ENCODE results near the gene TMEM167B.

The TMEM167B gene

DNA sequence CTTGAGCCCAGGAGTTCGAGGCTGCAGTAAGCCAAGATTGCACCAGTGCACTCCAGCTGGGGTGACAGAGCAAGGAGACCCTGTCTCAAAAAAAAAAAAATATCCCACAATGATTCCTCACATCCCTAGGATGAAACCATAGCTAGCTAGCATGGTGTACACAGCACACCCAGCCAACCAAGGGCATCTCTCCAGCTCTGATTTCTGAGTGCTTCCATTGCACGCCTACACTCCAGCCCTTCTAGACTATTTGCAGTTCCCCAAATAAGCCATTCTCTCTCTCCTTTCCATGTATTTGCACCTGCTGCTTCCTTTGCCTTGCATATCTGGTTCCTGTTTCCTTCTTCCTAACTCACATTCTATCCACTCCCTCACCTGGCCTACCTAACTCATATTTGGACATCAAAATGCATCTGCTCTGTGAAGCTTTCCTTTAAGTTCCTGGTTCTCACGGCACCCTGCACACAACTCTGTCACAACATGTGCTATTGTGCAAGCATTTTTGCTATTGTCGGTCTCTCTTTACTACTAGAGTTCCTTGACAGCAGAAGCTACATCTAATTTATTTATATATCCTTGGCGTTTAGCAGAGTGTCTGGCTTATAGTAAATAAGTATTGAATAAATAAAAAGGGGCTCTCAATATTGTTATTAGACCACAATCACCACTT is 21.0 kb downstream of the TMEM167B start:
- DNase-seq (ENCODE audit: insufficient read length, low spot score) (no peak), FAIRE-seq (no peak)

DNA sequence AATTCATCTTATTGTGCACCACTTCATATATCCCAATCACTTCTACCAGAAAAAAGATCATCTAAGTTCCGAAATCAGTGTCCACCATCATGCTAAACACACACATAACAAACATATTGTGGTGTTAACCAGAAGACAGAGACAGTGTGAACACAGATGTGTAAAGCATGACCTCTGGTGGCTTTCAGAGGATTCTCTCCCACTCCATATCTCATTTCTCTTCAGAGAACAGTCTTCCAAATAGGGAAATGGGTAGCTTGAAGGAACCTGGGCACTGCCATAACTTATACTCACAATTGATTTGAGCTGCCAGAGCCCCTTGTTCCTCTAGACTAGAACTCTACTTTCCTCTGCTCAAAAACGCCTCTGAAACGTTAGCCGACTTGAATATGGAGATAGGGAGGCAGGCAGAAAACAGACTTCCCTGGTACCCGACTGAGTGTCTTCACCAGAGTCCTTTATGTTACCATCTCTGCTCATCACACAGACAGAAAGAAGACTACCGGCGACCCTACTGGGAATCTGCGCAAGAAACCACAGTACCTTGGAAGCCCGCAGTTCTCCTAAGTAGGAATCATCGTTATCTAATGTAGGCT is 21.6 kb downstream of the TMEM167B start:
- TF ChIP-seq SPI1 (IDR thresholded peaks at IDR 0.05; ENCODE audit: low read depth, low read length), result peak; percentile 40; the same call in 1 of the 2 replicates
- TF ChIP-seq POLR2A (IDR thresholded peaks at IDR 0.05; ENCODE audit: low read depth, low read length), result no peak
- TF ChIP-seq POU2F2 (IDR thresholded peaks at IDR 0.05; ENCODE audit: low read depth, low read length), result no peak
- no peak for DNase-seq (ENCODE audit: insufficient read length, low spot score)
- FAIRE-seq, result no peak

More for the DNA sequence above, 21.0 kb downstream of the TMEM167B start:
- TF ChIP-seq SPI1 (IDR thresholded peaks at IDR 0.05; ENCODE audit: low read depth, low read length) (no peak), POU2F2 (IDR thresholded peaks at IDR 0.05; ENCODE audit: low read depth, low read length) (no peak), POLR2A (IDR thresholded peaks at IDR 0.05; ENCODE audit: low read depth, low read length) (no peak), TAF1 (IDR thresholded peaks at IDR 0.05; ENCODE audit: low read depth, low read length) (no peak), PAX5 (IDR thresholded peaks at IDR 0.05; ENCODE audit: insufficient read depth, low read length, severe bottlenecking) (no peak), POLR2AphosphoS5 (IDR thresholded peaks at IDR 0.05; ENCODE audit: low read depth, low read length) (no peak)

DNA sequence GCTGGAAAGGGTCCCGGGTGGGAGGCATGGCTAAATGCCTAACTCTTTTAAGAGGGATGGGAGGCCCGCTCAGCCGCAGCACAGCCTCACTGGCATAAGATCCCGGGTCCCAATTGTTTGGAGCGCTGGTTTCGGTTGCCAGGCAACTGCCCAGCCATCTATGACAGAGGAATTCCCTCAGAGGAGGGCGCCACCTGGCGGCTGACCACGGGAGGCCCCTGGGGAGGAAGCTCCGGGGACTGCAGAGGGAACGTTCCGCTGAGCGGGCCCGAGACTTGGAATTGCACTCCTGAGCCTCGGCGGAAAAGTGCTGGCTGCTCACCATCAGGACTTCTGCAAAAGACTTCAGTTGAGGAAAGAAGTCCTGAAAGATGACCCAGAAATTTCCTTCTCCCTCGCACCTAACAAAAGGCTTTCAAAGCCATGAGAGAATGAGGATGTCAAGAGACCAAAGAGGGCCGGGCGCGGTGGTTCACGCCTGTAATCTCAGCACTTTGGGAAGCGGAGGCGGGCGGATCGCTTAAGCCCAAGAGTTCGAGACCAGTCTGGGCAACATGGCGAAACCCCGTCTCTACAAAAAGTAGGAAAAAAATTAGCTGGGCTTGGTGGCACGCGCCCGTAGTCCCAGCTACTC is 22.2 kb downstream of the TMEM167B start:
- TF ChIP-seq POLR2A (IDR thresholded peaks at IDR 0.05; ENCODE audit: low read depth, low read length), result no peak
- TF ChIP-seq PAX5 (IDR thresholded peaks at IDR 0.05; ENCODE audit: insufficient read depth, low read length, severe bottlenecking), result peak; percentile 100
- FAIRE-seq, result peak; percentile 63
- peak; percentile 56 for DNase-seq (ENCODE audit: insufficient read length, low spot score)

- no peak for DNase-seq (ENCODE audit: insufficient read length, low spot score)
- TF ChIP-seq SPI1 (IDR thresholded peaks at IDR 0.05; ENCODE audit: low read depth, low read length) (no peak), TAF1 (IDR thresholded peaks at IDR 0.05; ENCODE audit: low read depth, low read length) (no peak), PAX5 (IDR thresholded peaks at IDR 0.05; ENCODE audit: insufficient read depth, low read length, severe bottlenecking) (no peak), POLR2AphosphoS5 (IDR thresholded peaks at IDR 0.05; ENCODE audit: low read depth, low read length) (no peak), POU2F2 (IDR thresholded peaks at IDR 0.05; ENCODE audit: low read depth, low read length) (no peak), POLR2A (IDR thresholded peaks at IDR 0.05; ENCODE audit: low read depth, low read length) (no peak)
- peak; percentile 54 for FAIRE-seq
Measured at GRCh38 chr1:109113590-109114341, 23.2 kb downstream of the TMEM167B start, which contains the start of gene ELAPOR1. TSS of gene ELAPOR1 (plus strand) at chr1:109114115. CDS start at chr1:109114184, 69 bp downstream.

DNA sequence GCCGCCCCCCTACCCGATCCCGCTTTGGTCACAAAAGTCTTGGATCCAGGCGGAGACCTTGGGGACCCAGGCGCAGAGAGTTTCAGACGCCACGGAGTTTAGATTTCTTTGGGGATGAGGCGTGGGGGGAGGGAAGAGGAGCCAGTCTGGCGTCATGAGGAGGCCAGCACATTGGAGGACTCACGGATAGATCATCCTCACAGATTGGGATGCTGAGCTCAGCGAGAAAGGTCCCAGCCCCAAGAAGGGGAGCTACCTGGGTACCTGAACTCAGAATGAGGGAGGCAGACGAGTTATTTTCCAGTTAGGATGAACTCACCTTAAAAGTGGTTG is 23.7 kb downstream of the TMEM167B start:
- FAIRE-seq (no peak), DNase-seq (ENCODE audit: insufficient read length, low spot score) (no peak)
- TF ChIP-seq SPI1 (IDR thresholded peaks at IDR 0.05; ENCODE audit: low read depth, low read length) (no peak), PAX5 (IDR thresholded peaks at IDR 0.05; ENCODE audit: insufficient read depth, low read length, severe bottlenecking) (no peak), POLR2A (IDR thresholded peaks at IDR 0.05; ENCODE audit: low read depth, low read length) (no peak), TAF1 (IDR thresholded peaks at IDR 0.05; ENCODE audit: low read depth, low read length) (no peak), POU2F2 (IDR thresholded peaks at IDR 0.05; ENCODE audit: low read depth, low read length) (no peak)

DNA sequence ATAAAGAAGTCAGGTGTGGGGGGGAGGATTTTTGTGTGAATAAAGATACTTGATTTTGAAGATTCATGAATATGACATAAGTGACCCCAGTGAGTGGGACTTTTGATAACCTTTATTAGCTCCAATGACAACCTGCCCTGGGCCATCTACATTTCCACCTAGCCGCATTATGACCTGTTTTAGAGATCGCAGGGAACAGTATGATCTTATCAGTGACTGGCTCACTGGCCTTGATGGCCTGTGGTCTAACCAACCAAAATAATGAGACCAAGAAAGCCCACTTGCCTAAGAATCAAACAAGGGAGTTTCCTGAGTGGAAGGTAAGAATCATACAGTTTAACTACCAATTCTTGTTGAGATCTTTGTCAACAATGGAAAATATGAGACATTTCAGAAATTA is 25.1 kb downstream of the TMEM167B start:
- DNase-seq (ENCODE audit: insufficient read length, low spot score) (no peak), FAIRE-seq (no peak)
- TF ChIP-seq PAX5 (IDR thresholded peaks at IDR 0.05; ENCODE audit: insufficient read depth, low read length, severe bottlenecking), result no peak
- no peak for TF ChIP-seq SPI1 (IDR thresholded peaks at IDR 0.05; ENCODE audit: low read depth, low read length)
- TF ChIP-seq TAF1 (IDR thresholded peaks at IDR 0.05; ENCODE audit: low read depth, low read length), result no peak
- no peak for TF ChIP-seq POLR2A (IDR thresholded peaks at IDR 0.05; ENCODE audit: low read depth, low read length)

GRCh38 chr1:109116286-109116685 is 25.7 kb downstream of the TMEM167B start:
- FAIRE-seq, result no peak
- TF ChIP-seq POLR2A (IDR thresholded peaks at IDR 0.05; ENCODE audit: low read depth, low read length) (no peak), SPI1 (IDR thresholded peaks at IDR 0.05; ENCODE audit: low read depth, low read length) (no peak), POLR2AphosphoS5 (IDR thresholded peaks at IDR 0.05; ENCODE audit: low read depth, low read length) (no peak), TAF1 (IDR thresholded peaks at IDR 0.05; ENCODE audit: low read depth, low read length) (no peak), PAX5 (IDR thresholded peaks at IDR 0.05; ENCODE audit: insufficient read depth, low read length, severe bottlenecking) (no peak), POU2F2 (IDR thresholded peaks at IDR 0.05; ENCODE audit: low read depth, low read length) (no peak)
- no peak for DNase-seq (ENCODE audit: insufficient read length, low spot score)

DNA sequence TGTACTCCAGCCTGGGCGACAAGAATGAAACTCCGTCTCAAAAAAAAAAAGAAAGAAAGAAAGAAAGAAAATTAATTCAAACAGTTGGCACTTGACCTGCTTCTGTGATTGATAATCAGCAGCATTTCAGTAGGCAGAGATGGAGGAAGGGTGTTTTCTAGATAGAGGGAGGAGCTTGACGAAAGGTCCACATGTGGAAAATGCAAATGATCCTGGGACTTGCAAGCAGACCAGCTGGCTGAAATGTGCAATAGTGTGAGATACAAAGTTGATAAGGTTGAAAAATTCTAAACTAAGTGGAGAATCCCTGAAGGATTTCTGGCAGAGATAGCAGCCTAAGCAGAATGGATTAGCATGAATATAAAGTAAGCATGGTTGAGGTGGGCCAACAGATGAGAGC is 27.5 kb downstream of the TMEM167B start:
- FAIRE-seq (no peak), DNase-seq (ENCODE audit: insufficient read length, low spot score) (no peak)
- TF ChIP-seq TAF1 (IDR thresholded peaks at IDR 0.05; ENCODE audit: low read depth, low read length), result no peak
- no peak for TF ChIP-seq SPI1 (IDR thresholded peaks at IDR 0.05; ENCODE audit: low read depth, low read length)
- TF ChIP-seq POU2F2 (IDR thresholded peaks at IDR 0.05; ENCODE audit: low read depth, low read length), result no peak
- no peak for TF ChIP-seq POLR2AphosphoS5 (IDR thresholded peaks at IDR 0.05; ENCODE audit: low read depth, low read length)
- no peak for TF ChIP-seq PAX5 (IDR thresholded peaks at IDR 0.05; ENCODE audit: insufficient read depth, low read length, severe bottlenecking)
- TF ChIP-seq POLR2A (IDR thresholded peaks at IDR 0.05; ENCODE audit: low read depth, low read length), result no peak

DNA sequence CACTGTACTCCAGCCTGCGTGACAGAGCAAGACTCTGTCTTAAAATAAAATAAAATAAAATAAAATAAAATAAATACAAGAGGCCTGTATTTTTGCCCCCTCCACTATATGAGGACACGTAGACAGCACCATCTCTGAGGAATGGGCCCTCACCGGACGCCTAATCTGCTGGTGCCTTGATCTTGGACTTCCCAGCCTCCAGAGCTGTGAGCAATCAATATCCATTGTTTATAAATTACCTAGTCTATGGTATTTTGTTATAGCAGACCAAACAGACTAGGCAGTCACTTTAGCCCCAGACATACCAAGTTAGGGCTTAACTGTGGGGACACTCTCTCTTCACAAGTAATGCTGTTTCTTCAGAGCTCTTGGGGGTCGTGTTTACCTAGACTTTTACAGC is 29.8 kb downstream of the TMEM167B start:
- FAIRE-seq, result no peak
- no peak for TF ChIP-seq POLR2A (IDR thresholded peaks at IDR 0.05; ENCODE audit: low read depth, low read length)

More for the DNA sequence above, 29.8 kb downstream of the TMEM167B start:
- DNase-seq (ENCODE audit: insufficient read length, low spot score), result no peak
